LNCaP clone FGC (cell line): Measurements from ENCODE around the gene KIF25.

Source experiments
- DNase-seq: peaks from one replicate; pipeline ENCODE4 v3.0.0-alpha.2; 2011; ENCODE audit warnings: low read depth
- H3K4me3 ChIP-seq: 2 replicates; pipeline ENCODE4 v1.5.1; 2011; ENCODE audit warnings: mild to moderate bottlenecking, low read depth, low read length, control low read depth
- CTCF ChIP-seq: IDR thresholded peaks from 2 replicates; pipeline ENCODE4 v1.5.1; 2012; ENCODE audit warnings: mild to moderate bottlenecking; ENCODE audit not compliant: control insufficient read depth, insufficient read depth; ENCODE audit errors: extremely low read depth

The KIF25 gene

GRCh38 chr6:168040856-168041496, 43.5 kb downstream of the KIF25 start:
- no peak for DNase-seq
- no peak for TF ChIP-seq CTCF

GRCh38 chr6:168041928-168042327, 44.5 kb downstream of the KIF25 start:
- DNase-seq: no peak
- H3K4me3 ChIP-seq: no peak overlapping the region
- no peak for TF ChIP-seq CTCF

More at GRCh38 chr6:168040856-168041496, 43.5 kb downstream of the KIF25 start:
- no peak overlapping the region for H3K4me3 ChIP-seq

- no peak overlapping the region for H3K4me3 ChIP-seq
- DNase-seq: no peak
- TF ChIP-seq CTCF: no peak
Observed at GRCh38 chr6:168042426-168043192, 45.1 kb downstream of the KIF25 start.

- no peak for TF ChIP-seq CTCF
- no peak overlapping the region for H3K4me3 ChIP-seq
- DNase-seq: no peak
Observed at GRCh38 chr6:168043193-168043847, 45.8 kb downstream of the KIF25 start.

GRCh38 chr6:168043848-168044415, 46.5 kb downstream of the KIF25 start:
- no peak for TF ChIP-seq CTCF
- no peak overlapping the region for H3K4me3 ChIP-seq
- DNase-seq: no peak

GRCh38 chr6:168044521-168045130, 47.2 kb downstream of the KIF25 start:
- no peak for DNase-seq
- H3K4me3 ChIP-seq: no peak overlapping the region
- no peak for TF ChIP-seq CTCF
